NCI-H2029 (cell line): ENCODE measurements around the gene PSMD14.

Experiments used
- DNase-seq: peaks from one replicate; lab custom pipeline; 2025; lab: John Stamatoyannopoulos, UW

Gene PSMD14

GRCh38 chr2:161384864-161385263 lies 76.6 kb downstream of the PSMD14 start:
- no peak for DNase-seq

- DNase-seq: no peak
Measured at GRCh38 chr2:161386228-161386824, 78.1 kb downstream of the PSMD14 start.

GRCh38 chr2:161388146-161388779 lies 80.0 kb downstream of the PSMD14 start:
- no peak for DNase-seq

GRCh38 chr2:161391737-161392506 lies 83.7 kb downstream of the PSMD14 start:
- DNase-seq: no peak

- no peak for DNase-seq
Measured at GRCh38 chr2:161400076-161400475, 91.9 kb downstream of the PSMD14 start.

- no peak for DNase-seq
Measured at GRCh38 chr2:161402297-161402696, 94.1 kb downstream of the PSMD14 start.

GRCh38 chr2:161406316-161406715 lies 98.1 kb downstream of the PSMD14 start:
- no peak for DNase-seq

DNA sequence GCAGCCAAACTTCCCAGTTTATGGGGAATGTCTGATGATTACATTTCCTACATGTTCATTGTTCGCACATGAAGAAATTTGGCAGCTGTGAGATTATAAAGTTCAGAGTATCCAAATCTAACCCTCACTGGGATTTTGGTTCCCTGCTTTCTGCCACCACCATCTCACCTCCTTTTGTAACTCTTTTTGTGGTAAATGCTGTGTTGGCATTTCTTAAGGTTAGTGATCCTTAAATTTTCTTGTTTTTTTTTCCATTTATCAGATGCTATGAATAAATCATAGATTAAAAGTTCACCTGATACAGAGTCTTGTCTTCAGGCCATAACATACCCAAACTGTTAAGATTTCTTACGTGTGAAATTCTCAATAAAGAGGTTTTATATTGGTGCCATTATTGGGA lies 99.4 kb downstream of the PSMD14 start:
- DNase-seq: no peak

GRCh38 chr2:161409308-161409907 lies 101.2 kb downstream of the PSMD14 start:
- DNase-seq: no peak

GRCh38 chr2:161412346-161412745 lies 104.1 kb downstream of the PSMD14 start:
- DNase-seq: no peak

- no peak for DNase-seq
Measured at GRCh38 chr2:161414042-161415033, 106.1 kb downstream of the PSMD14 start.

GRCh38 chr2:161415034-161415986 lies 107.1 kb downstream of the PSMD14 start:
- no peak for DNase-seq

DNA sequence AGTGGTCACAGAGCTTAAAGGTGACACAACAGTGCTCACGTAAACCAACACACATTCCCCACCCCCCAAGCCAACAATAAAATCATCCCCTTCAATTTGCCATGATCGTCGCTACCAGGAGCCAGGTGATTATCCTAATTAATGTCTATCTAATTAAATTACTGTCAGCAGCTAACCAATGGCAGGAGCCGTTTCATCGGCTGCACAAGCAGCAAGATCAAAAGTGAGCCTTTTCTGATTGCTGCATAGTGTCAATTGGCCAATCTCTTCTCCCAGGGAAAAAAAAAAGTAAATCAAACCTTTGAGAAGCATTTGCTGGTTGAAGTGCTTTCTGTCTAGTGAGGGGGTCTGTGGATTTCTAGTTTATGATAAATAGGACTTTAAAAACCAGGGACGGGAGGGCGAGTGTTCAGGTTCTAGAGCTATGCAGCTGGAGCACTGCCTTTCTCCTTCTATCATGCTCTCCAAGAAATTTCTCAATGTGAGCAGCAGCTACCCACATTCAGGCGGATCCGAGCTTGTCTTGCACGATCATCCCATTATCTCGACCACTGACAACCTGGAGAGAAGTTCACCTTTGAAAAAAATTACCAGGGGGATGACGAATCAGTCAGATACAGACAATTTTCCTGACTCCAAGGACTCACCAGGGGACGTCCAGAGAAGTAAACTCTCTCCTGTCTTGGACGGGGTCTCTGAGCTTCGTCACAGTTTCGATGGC lies 107.9 kb downstream of the PSMD14 start, which contains the start of gene TBR1:
TBR1 (plus strand) TSS at position 311 of the 721 bp plus-strand sequence; CDS start at position 425, 114 bp downstream.
- no peak for DNase-seq

GRCh38 chr2:161416708-161417437 lies 108.6 kb downstream of the PSMD14 start:
- DNase-seq: no peak

DNA sequence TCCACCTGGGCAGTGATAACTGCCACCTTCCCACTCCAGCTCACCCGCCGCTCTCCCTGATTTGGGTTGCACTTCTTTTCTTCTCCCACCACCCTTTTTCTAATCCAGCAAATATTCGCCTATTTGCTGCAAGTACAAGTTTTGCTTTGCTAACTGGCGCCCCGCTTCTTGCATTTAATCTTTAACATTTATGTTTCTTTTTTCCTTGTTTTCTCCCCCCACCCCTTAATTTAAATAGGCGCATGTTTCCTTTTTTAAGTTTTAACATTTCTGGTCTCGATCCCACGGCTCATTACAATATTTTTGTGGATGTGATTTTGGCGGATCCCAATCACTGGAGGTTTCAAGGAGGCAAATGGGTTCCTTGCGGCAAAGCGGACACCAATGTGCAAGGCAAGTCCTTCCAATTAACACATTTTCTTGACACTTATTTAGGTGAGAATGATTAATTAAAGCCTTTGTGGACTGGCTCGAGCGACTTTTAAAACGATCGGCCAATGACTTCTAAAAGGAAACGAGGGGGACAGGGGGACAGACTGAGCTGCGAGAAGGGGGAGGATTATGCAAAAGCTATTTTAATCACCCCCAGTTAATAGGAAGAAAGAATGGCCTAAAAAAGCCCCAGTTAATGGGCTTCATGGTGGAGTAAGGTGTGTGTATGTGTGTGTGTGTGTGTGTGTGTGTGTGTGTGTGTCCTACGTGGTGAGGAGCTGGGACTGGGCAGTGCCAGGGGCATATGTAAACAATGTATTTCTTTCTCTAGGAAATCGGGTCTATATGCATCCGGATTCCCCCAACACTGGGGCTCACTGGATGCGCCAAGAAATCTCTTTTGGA lies 109.4 kb downstream of the PSMD14 start:
- DNase-seq: no peak

DNA sequence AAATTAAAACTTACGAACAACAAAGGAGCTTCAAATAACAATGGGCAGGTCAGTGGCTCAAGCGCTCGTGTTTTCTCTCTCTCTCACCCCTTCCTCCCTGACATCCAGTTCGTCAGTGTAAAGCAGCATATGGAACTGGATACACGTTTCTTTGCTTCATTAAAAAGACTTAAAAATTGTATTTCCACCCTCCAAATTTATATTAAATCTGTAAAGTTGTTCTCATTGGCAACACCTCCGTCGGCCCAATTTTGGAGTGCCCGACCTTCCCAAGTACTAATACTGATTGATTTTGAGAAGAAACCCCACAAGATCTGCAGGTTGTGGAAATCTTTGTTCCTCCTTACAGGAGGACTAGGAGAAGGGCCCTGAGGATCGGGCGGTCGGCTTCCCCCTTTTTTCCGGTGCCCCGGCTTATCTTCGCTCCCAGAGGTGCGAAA lies 110.1 kb downstream of the PSMD14 start:
- no peak for DNase-seq

DNA sequence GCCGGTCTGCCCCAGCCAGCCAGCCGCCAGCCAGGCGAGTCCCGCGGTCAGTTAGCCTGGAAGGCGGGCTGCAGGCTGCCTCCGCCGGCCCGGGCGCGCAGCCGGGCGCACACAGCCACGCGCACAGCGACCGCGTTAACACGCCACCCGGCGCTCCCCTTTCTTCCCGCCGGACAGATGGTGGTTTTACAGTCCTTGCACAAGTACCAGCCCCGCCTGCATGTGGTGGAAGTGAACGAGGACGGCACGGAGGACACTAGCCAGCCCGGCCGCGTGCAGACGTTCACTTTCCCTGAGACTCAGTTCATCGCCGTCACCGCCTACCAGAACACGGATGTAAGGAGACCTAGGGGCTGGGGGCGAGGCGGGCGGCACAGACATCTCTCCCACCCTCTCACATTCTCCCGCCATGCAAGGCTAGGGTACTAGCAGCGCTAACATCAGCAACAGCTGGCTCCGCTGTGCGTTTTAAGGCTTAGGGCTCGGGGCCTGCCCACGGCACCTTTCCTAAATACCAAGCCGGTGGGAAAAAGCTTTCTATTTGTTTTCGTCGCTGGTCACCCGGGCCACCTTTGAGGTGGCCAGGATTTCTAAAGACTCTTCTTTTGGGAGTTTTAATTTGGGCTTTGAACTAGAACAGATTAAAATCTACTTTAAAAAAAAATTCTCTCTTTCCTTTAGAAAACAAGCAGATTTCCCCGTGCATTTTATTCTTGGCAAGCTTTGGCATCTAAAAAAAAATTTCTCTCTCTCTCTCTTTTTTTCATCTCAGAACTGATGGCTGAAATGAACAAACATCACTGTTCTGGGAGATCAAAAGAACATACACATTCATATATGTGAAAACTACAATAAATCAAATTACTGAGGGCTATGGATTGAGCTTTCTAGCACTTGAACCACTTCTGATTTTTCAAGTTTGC lies 110.8 kb downstream of the PSMD14 start:
- no peak for DNase-seq
